ENCODE data around the gene GMDS.

GMDS gene

GRCh38 chr6:1950631-1951030, 294.8 kb downstream of the GMDS start:
- no peaks in the 10 kb centered on the region for H3K36me3 ChIP-seq (ENCODE audit: control insufficient read depth, insufficient read depth, low read length)
- no peaks in the 10 kb centered on the region for H3K27me3 ChIP-seq (replicated peaks; ENCODE audit: control insufficient read depth, insufficient read depth, low read length, poor library complexity, severe bottlenecking)
- DNase-seq: no peak
- H3K9me3 ChIP-seq (ENCODE audit: control insufficient read depth, low read length): no peaks in the 10 kb centered on the region
- H3K4me3 ChIP-seq (ENCODE audit: insufficient read depth, low read depth, low read length, poor library complexity, severe bottlenecking): no peak overlapping the region
- no peaks in the 10 kb centered on the region for H3K4me1 ChIP-seq (ENCODE audit: control insufficient read depth, insufficient read depth, low read length, poor library complexity, severe bottlenecking)
- no peak overlapping the region for H3K27ac ChIP-seq (ENCODE audit: insufficient read depth, low read length, poor library complexity, severe bottlenecking)

- Histone ChIP-seq H3K36me3 (ENCODE audit: control insufficient read depth, insufficient read depth, low read length) (no peaks in the 10 kb centered on the region), H3K27me3 (replicated peaks; ENCODE audit: control insufficient read depth, insufficient read depth, low read length, poor library complexity, severe bottlenecking) (no peaks in the 10 kb centered on the region), H3K4me3 (ENCODE audit: insufficient read depth, low read depth, low read length, poor library complexity, severe bottlenecking) (no peak overlapping the region), H3K9me3 (ENCODE audit: control insufficient read depth, low read length) (no peaks in the 10 kb centered on the region), H3K27ac (ENCODE audit: insufficient read depth, low read length, poor library complexity, severe bottlenecking) (no peak overlapping the region), H3K4me1 (ENCODE audit: control insufficient read depth, insufficient read depth, low read length, poor library complexity, severe bottlenecking) (no peaks in the 10 kb centered on the region)
- no peak for DNase-seq
These were observed 295.9 kb downstream of the GMDS start for GRCh38 chr6:1949538-1949937.

- DNase-seq: no peak
- Histone ChIP-seq H3K27me3 (replicated peaks; ENCODE audit: control insufficient read depth, insufficient read depth, low read length, poor library complexity, severe bottlenecking) (no peaks in the 10 kb centered on the region), H3K9me3 (ENCODE audit: control insufficient read depth, low read length) (no peaks in the 10 kb centered on the region), H3K4me3 (ENCODE audit: insufficient read depth, low read depth, low read length, poor library complexity, severe bottlenecking) (no peak overlapping the region), H3K36me3 (ENCODE audit: control insufficient read depth, insufficient read depth, low read length) (no peaks in the 10 kb centered on the region), H3K4me1 (ENCODE audit: control insufficient read depth, insufficient read depth, low read length, poor library complexity, severe bottlenecking) (no peaks in the 10 kb centered on the region), H3K27ac (ENCODE audit: insufficient read depth, low read length, poor library complexity, severe bottlenecking) (no peak overlapping the region)
These were observed 297.5 kb downstream of the GMDS start for GRCh38 chr6:1947922-1948321.

GRCh38 chr6:1946583-1946982, 298.8 kb downstream of the GMDS start:
- Histone ChIP-seq H3K27ac (ENCODE audit: insufficient read depth, low read length, poor library complexity, severe bottlenecking) (no peak overlapping the region), H3K4me3 (ENCODE audit: insufficient read depth, low read depth, low read length, poor library complexity, severe bottlenecking) (no peak overlapping the region), H3K27me3 (replicated peaks; ENCODE audit: control insufficient read depth, insufficient read depth, low read length, poor library complexity, severe bottlenecking) (no peaks in the 10 kb centered on the region), H3K36me3 (ENCODE audit: control insufficient read depth, insufficient read depth, low read length) (no peaks in the 10 kb centered on the region), H3K9me3 (ENCODE audit: control insufficient read depth, low read length) (no peaks in the 10 kb centered on the region), H3K4me1 (ENCODE audit: control insufficient read depth, insufficient read depth, low read length, poor library complexity, severe bottlenecking) (no peaks in the 10 kb centered on the region)
- no peak for DNase-seq

- Histone ChIP-seq H3K4me3 (ENCODE audit: insufficient read depth, low read depth, low read length, poor library complexity, severe bottlenecking) (no peak overlapping the region), H3K9me3 (ENCODE audit: control insufficient read depth, low read length) (no peaks in the 10 kb centered on the region), H3K36me3 (ENCODE audit: control insufficient read depth, insufficient read depth, low read length) (no peaks in the 10 kb centered on the region), H3K27ac (ENCODE audit: insufficient read depth, low read length, poor library complexity, severe bottlenecking) (no peak overlapping the region), H3K27me3 (replicated peaks; ENCODE audit: control insufficient read depth, insufficient read depth, low read length, poor library complexity, severe bottlenecking) (no peaks in the 10 kb centered on the region), H3K4me1 (ENCODE audit: control insufficient read depth, insufficient read depth, low read length, poor library complexity, severe bottlenecking) (no peaks in the 10 kb centered on the region)
- DNase-seq: no peak
These were observed 300.1 kb downstream of the GMDS start for GRCh38 chr6:1945235-1945832.

GRCh38 chr6:1942834-1943233, 302.6 kb downstream of the GMDS start:
- no peak for DNase-seq
- Histone ChIP-seq H3K4me1 (ENCODE audit: control insufficient read depth, insufficient read depth, low read length, poor library complexity, severe bottlenecking) (no peaks in the 10 kb centered on the region), H3K27ac (ENCODE audit: insufficient read depth, low read length, poor library complexity, severe bottlenecking) (no peak overlapping the region), H3K9me3 (ENCODE audit: control insufficient read depth, low read length) (no peaks in the 10 kb centered on the region), H3K27me3 (replicated peaks; ENCODE audit: control insufficient read depth, insufficient read depth, low read length, poor library complexity, severe bottlenecking) (no peaks in the 10 kb centered on the region), H3K4me3 (ENCODE audit: insufficient read depth, low read depth, low read length, poor library complexity, severe bottlenecking) (no peak overlapping the region), H3K36me3 (ENCODE audit: control insufficient read depth, insufficient read depth, low read length) (no peaks in the 10 kb centered on the region)

GRCh38 chr6:1941534-1941933, 303.9 kb downstream of the GMDS start:
- Histone ChIP-seq H3K27me3 (replicated peaks; ENCODE audit: control insufficient read depth, insufficient read depth, low read length, poor library complexity, severe bottlenecking) (no peaks in the 10 kb centered on the region), H3K9me3 (ENCODE audit: control insufficient read depth, low read length) (no peaks in the 10 kb centered on the region), H3K4me1 (ENCODE audit: control insufficient read depth, insufficient read depth, low read length, poor library complexity, severe bottlenecking) (no peaks in the 10 kb centered on the region), H3K4me3 (ENCODE audit: insufficient read depth, low read depth, low read length, poor library complexity, severe bottlenecking) (no peak overlapping the region), H3K36me3 (ENCODE audit: control insufficient read depth, insufficient read depth, low read length) (no peaks in the 10 kb centered on the region), H3K27ac (ENCODE audit: insufficient read depth, low read length, poor library complexity, severe bottlenecking) (no peak overlapping the region)
- no peak for DNase-seq

GRCh38 chr6:1940381-1940780, 305.0 kb downstream of the GMDS start:
- Histone ChIP-seq H3K27ac (ENCODE audit: insufficient read depth, low read length, poor library complexity, severe bottlenecking) (no peak overlapping the region), H3K9me3 (ENCODE audit: control insufficient read depth, low read length) (no peaks in the 10 kb centered on the region), H3K36me3 (ENCODE audit: control insufficient read depth, insufficient read depth, low read length) (no peaks in the 10 kb centered on the region), H3K27me3 (replicated peaks; ENCODE audit: control insufficient read depth, insufficient read depth, low read length, poor library complexity, severe bottlenecking) (no peaks in the 10 kb centered on the region), H3K4me1 (ENCODE audit: control insufficient read depth, insufficient read depth, low read length, poor library complexity, severe bottlenecking) (no peaks in the 10 kb centered on the region), H3K4me3 (ENCODE audit: insufficient read depth, low read depth, low read length, poor library complexity, severe bottlenecking) (no peak overlapping the region)
- DNase-seq: no peak

- DNase-seq: no peak
- Histone ChIP-seq H3K9me3 (ENCODE audit: control insufficient read depth, low read length) (no peaks in the 10 kb centered on the region), H3K36me3 (ENCODE audit: control insufficient read depth, insufficient read depth, low read length) (no peaks in the 10 kb centered on the region), H3K4me3 (ENCODE audit: insufficient read depth, low read depth, low read length, poor library complexity, severe bottlenecking) (no peak overlapping the region), H3K4me1 (ENCODE audit: control insufficient read depth, insufficient read depth, low read length, poor library complexity, severe bottlenecking) (no peaks in the 10 kb centered on the region), H3K27ac (ENCODE audit: insufficient read depth, low read length, poor library complexity, severe bottlenecking) (no peak overlapping the region), H3K27me3 (replicated peaks; ENCODE audit: control insufficient read depth, insufficient read depth, low read length, poor library complexity, severe bottlenecking) (no peaks in the 10 kb centered on the region)
These were observed 312.1 kb downstream of the GMDS start for GRCh38 chr6:1933292-1933691.

GRCh38 chr6:1931817-1932216, 313.6 kb downstream of the GMDS start:
- no peak for DNase-seq
- Histone ChIP-seq H3K9me3 (ENCODE audit: control insufficient read depth, low read length) (no peaks in the 10 kb centered on the region), H3K4me1 (ENCODE audit: control insufficient read depth, insufficient read depth, low read length, poor library complexity, severe bottlenecking) (no peaks in the 10 kb centered on the region), H3K4me3 (ENCODE audit: insufficient read depth, low read depth, low read length, poor library complexity, severe bottlenecking) (no peak overlapping the region), H3K27me3 (replicated peaks; ENCODE audit: control insufficient read depth, insufficient read depth, low read length, poor library complexity, severe bottlenecking) (no peaks in the 10 kb centered on the region), H3K27ac (ENCODE audit: insufficient read depth, low read length, poor library complexity, severe bottlenecking) (no peak overlapping the region), H3K36me3 (ENCODE audit: control insufficient read depth, insufficient read depth, low read length) (no peaks in the 10 kb centered on the region)
